Bronchial epithelial cell (primary cell): ENCODE results near the gene PXMP2. TPM values are rescaled to one million over a fixed set of nuclear protein-coding genes. Genes with fewer than 3 reads are reported as not detected.
"Not testable (repeated sequence)": the region's sequence is repeated elsewhere in the genome, so short reads cannot be mapped to it uniquely, and the experiment has no call there.

ENCODE experiments used
- DNase-seq: peaks from one replicate; pipeline ENCODE4 v3.0.0-alpha.2; 2010; ENCODE audit warnings: low read depth
- FAIRE-seq: peaks from 2 replicates; lab custom pipeline; 2011; peaks lifted over from hg19 to GRCh38; lab: Jason Lieb, UNC
- H3K27me3 ChIP-seq: 2 replicates; pipeline ENCODE4 v1.5.1; 2011; ENCODE audit warnings: low read length; ENCODE audit not compliant: control insufficient read depth, insufficient read depth
- H3K36me3 ChIP-seq: 2 replicates; pipeline ENCODE4 v1.5.1; 2011; ENCODE audit warnings: low read length; ENCODE audit not compliant: control insufficient read depth, insufficient read depth
- H3K4me3 ChIP-seq: 2 replicates; pipeline ENCODE4 v1.5.1; 2011; ENCODE audit warnings: mild to moderate bottlenecking, low read depth, low read length, control low read depth
- CTCF ChIP-seq: IDR thresholded peaks from 2 replicates; pipeline ENCODE4 v1.5.1; 2011; ENCODE audit warnings: mild to moderate bottlenecking, moderate library complexity, low read length, control low read depth, inconsistent platforms; ENCODE audit not compliant: insufficient read depth, severe bottlenecking
- total RNA-seq: library from RNA; depleted of rRNA; stranded (reverse); fragments of >200 nt; gene quantifications from 2 replicates; pipeline ENCODE4 v1.2.1, GENCODE V29; 2014

PXMP2 gene
- total RNA-seq, 1 donor from 2014 or later: 12.9 TPM

DNA sequence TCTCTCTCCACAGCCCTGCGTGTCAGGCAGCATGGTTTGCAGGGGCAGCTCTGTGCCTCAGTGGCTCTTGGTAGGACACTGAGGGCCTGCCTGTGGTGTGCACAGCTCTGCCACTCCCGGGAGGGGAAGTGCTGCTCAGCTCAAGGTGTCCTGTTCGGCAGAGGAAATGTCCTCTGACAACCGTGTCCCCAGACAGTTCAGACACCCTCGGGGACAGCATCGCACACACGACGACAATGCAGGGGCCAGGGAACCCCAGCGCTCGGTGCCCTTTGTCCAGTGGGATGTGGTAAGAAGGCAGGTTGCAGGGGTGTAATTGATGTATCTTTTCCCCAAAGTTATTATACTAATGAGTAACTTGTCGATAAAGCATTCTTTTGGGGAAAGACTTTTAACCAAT lies 60.0 kb downstream of the PXMP2 start:
- DNase-seq: no peak
- no peaks in the 10 kb centered on the region for H3K27me3 ChIP-seq
- FAIRE-seq: no peak

GRCh38 chr12:132747896-132748295 lies 60.5 kb downstream of the PXMP2 start:
- peaks cover 55% of the 10 kb centered on the region for H3K36me3 ChIP-seq
- no peak for FAIRE-seq

More for the DNA sequence above, 60.0 kb downstream of the PXMP2 start:
- TF ChIP-seq CTCF: no peak
- Histone ChIP-seq H3K4me3 (no peak overlapping the region), H3K36me3 (peaks cover 59% of the 10 kb centered on the region)

DNA sequence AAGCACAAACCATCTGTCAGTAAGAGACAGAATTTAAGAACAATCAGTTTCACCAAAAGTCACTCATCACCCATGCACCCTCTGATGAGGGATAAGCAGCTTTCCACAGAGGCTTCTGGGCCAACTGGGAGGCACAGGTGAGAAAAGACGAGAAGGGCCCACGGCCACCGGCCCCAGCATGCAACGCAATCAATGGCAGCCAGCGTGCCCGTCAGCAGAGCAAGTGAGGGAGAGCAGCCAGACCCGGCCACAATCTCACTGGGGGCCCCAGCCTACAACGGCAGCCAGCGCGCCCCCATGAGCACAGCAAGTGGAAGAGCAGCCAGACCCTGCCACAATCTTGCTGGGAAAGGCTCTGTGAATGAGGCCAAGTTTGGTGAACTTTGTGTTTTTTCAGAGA lies 60.9 kb downstream of the PXMP2 start:
- H3K36me3 ChIP-seq: peaks cover 57% of the 10 kb centered on the region
- H3K27me3 ChIP-seq: no peaks in the 10 kb centered on the region
- no peak for FAIRE-seq
- no peak overlapping the region for H3K4me3 ChIP-seq
- no peak for DNase-seq
- TF ChIP-seq CTCF: no peak

More at GRCh38 chr12:132747896-132748295, 60.5 kb downstream of the PXMP2 start:
- Histone ChIP-seq H3K4me3 (no peak overlapping the region), H3K27me3 (no peaks in the 10 kb centered on the region)
- DNase-seq: no peak
- TF ChIP-seq CTCF: no peak

GRCh38 chr12:132753670-132754069 lies 66.3 kb downstream of the PXMP2 start:
- not testable (repeated sequence) for DNase-seq, FAIRE-seq, H3K27me3 ChIP-seq, H3K4me3 ChIP-seq
- H3K36me3 ChIP-seq: peaks cover 30% of the 10 kb centered on the region

GRCh38 chr12:132754160-132754932 lies 67.0 kb downstream of the PXMP2 start:
- no peak for DNase-seq
- H3K27me3 ChIP-seq: no peaks in the 10 kb centered on the region
- H3K36me3 ChIP-seq: peaks cover 26% of the 10 kb centered on the region
- H3K4me3 ChIP-seq: no peak overlapping the region
- FAIRE-seq: no peak
- no peak for TF ChIP-seq CTCF

Other genes with a start within 250 kb of the PXMP2 start
- 3.2 and 17.1 TPM in 2 replicates for gene FBRSL1, start 197.4 kb upstream of the PXMP2 start, total RNA-seq
- not detected in 2 replicates for gene LRCOL1, start 77.0 kb upstream of the PXMP2 start, total RNA-seq
- gene P2RX2, start 68.8 kb upstream of the PXMP2 start, total RNA-seq: not detected in 2 replicates
- gene POLE, start 245 bp upstream of the PXMP2 start, total RNA-seq: 10.5 and 18.3 TPM in 2 replicates
- 55.0 and 80.3 TPM in 2 replicates for gene PGAM5, start 23.3 kb downstream of the PXMP2 start, total RNA-seq
- gene ANKLE2, start 74.2 kb downstream of the PXMP2 start, total RNA-seq: 71.6 and 82.7 TPM in 2 replicates
- 102 and 134 TPM in 2 replicates for gene GOLGA3, start 141.3 kb downstream of the PXMP2 start, total RNA-seq
- gene CHFR, start 200.0 kb downstream of the PXMP2 start, total RNA-seq: 33.4 and 43.4 TPM in 2 replicates